Mucosa of gallbladder (tissue), 1 donor: ENCODE data around the gene IGSF8. TPM values are rescaled to one million over a fixed set of nuclear protein-coding genes. Genes with fewer than 3 reads are reported as not detected.

Experiments
- total RNA-seq: library from RNA; stranded (reverse); gene quantifications from one replicate; pipeline ENCODE4 v1.2.1, GENCODE V29; 2021
- donor health status: DM: no; HTN: no; CAD: no.

Gene IGSF8
- total RNA-seq, 1 donor from 2014 or later = 81.7 TPM

Other genes starting within 250 kb of the IGSF8 start
- not detected for gene VSIG8, start 236.0 kb downstream of the IGSF8 start, total RNA-seq
- 0.37 TPM for gene CFAP45, start 198.5 kb downstream of the IGSF8 start, total RNA-seq
- 205 TPM for gene TAGLN2, start 173.1 kb downstream of the IGSF8 start, total RNA-seq
- 12.4 TPM for gene IGSF9, start 153.0 kb downstream of the IGSF8 start, total RNA-seq
- not detected for gene SLAMF9, start 144.4 kb downstream of the IGSF8 start, total RNA-seq
- gene PIGM, start 66.6 kb downstream of the IGSF8 start, total RNA-seq = 7.9 TPM
- gene KCNJ10, start 28.5 kb downstream of the IGSF8 start, total RNA-seq = not detected
- gene KCNJ9, start 17.1 kb downstream of the IGSF8 start, total RNA-seq = not detected
- gene ATP1A2, start 17.1 kb upstream of the IGSF8 start, total RNA-seq = 18.6 TPM
- gene ATP1A4, start 53.0 kb upstream of the IGSF8 start, total RNA-seq = 0.43 TPM
- 0.37 TPM for gene CASQ1, start 92.0 kb upstream of the IGSF8 start, total RNA-seq
- 138 TPM for gene PEA15, start 106.8 kb upstream of the IGSF8 start, total RNA-seq
- gene DCAF8, start 163.9 kb upstream of the IGSF8 start, total RNA-seq = 147 TPM
- 75.7 TPM for gene PEX19, start 186.5 kb upstream of the IGSF8 start, total RNA-seq
- 164 TPM for gene COPA, start 244.6 kb upstream of the IGSF8 start, total RNA-seq
- 106 TPM for gene NCSTN, start 244.8 kb upstream of the IGSF8 start, total RNA-seq